Measurements from ENCODE around the gene KIRREL2.
"Not testable (repeated sequence)": the region's sequence is repeated elsewhere in the genome, so short reads cannot be mapped to it uniquely, and the experiment has no call there.

KIRREL2 gene

GRCh38 chr19:35870124-35870736 is 13.5 kb downstream of the KIRREL2 start:
- DNase-seq (ENCODE audit: low spot score): not testable (repeated sequence)

- no peak for DNase-seq (ENCODE audit: low spot score)
These were observed 14.1 kb downstream of the KIRREL2 start for GRCh38 chr19:35870798-35871197.

- no peak for DNase-seq (ENCODE audit: low spot score)
These were observed 14.9 kb downstream of the KIRREL2 start for GRCh38 chr19:35871611-35872010.

GRCh38 chr19:35872180-35872579 is 15.5 kb downstream of the KIRREL2 start:
- no peak for DNase-seq (ENCODE audit: low spot score)

- DNase-seq (ENCODE audit: low spot score): no peak
These were observed 17.8 kb downstream of the KIRREL2 start for GRCh38 chr19:35874392-35874930.

GRCh38 chr19:35879068-35879467 is 22.4 kb downstream of the KIRREL2 start:
- no peak for DNase-seq (ENCODE audit: low spot score)

- peak; percentile 82 for DNase-seq (ENCODE audit: low spot score)
These were observed 23.1 kb downstream of the KIRREL2 start for GRCh38 chr19:35879770-35880317.

GRCh38 chr19:35882114-35882832 is 25.6 kb downstream of the KIRREL2 start:
- peak; percentile 89 for DNase-seq (ENCODE audit: low spot score)

- no peak for DNase-seq (ENCODE audit: low spot score)
These were observed 27.2 kb downstream of the KIRREL2 start for GRCh38 chr19:35883882-35884281.

GRCh38 chr19:35885225-35885738 is 28.6 kb downstream of the KIRREL2 start:
- DNase-seq (ENCODE audit: low spot score): no peak

GRCh38 chr19:35885904-35886303 is 29.2 kb downstream of the KIRREL2 start:
- no peak for DNase-seq (ENCODE audit: low spot score)

- no peak for DNase-seq (ENCODE audit: low spot score)
These were observed 30.5 kb downstream of the KIRREL2 start for GRCh38 chr19:35887197-35887596.

GRCh38 chr19:35888398-35888797 is 31.7 kb downstream of the KIRREL2 start:
- no peak for DNase-seq (ENCODE audit: low spot score)

- DNase-seq (ENCODE audit: low spot score): no peak
These were observed 32.8 kb downstream of the KIRREL2 start for GRCh38 chr19:35889370-35890112.

GRCh38 chr19:35890113-35890650 is 33.5 kb downstream of the KIRREL2 start:
- DNase-seq (ENCODE audit: low spot score): no peak

GRCh38 chr19:35891819-35892218 is 35.1 kb downstream of the KIRREL2 start:
- not testable (repeated sequence) for DNase-seq (ENCODE audit: low spot score)

- DNase-seq (ENCODE audit: low spot score): no peak
These were observed 37.6 kb downstream of the KIRREL2 start for GRCh38 chr19:35894342-35894741.

GRCh38 chr19:35895911-35896642 is 39.4 kb downstream of the KIRREL2 start:
- DNase-seq (ENCODE audit: low spot score): no peak

GRCh38 chr19:35896643-35897040 is 39.9 kb downstream of the KIRREL2 start:
- DNase-seq (ENCODE audit: low spot score): no peak

GRCh38 chr19:35897706-35898451 is 41.2 kb downstream of the KIRREL2 start:
- DNase-seq (ENCODE audit: low spot score): no peak

- no peak for DNase-seq (ENCODE audit: low spot score)
These were observed 41.7 kb downstream of the KIRREL2 start for GRCh38 chr19:35898499-35898809.
